ENCODE measurements around the gene KLK3.
"Not testable (repeated sequence)": the region's sequence is repeated elsewhere in the genome, so short reads cannot be mapped to it uniquely, and the experiment has no call there.

The KLK3 gene

DNA sequence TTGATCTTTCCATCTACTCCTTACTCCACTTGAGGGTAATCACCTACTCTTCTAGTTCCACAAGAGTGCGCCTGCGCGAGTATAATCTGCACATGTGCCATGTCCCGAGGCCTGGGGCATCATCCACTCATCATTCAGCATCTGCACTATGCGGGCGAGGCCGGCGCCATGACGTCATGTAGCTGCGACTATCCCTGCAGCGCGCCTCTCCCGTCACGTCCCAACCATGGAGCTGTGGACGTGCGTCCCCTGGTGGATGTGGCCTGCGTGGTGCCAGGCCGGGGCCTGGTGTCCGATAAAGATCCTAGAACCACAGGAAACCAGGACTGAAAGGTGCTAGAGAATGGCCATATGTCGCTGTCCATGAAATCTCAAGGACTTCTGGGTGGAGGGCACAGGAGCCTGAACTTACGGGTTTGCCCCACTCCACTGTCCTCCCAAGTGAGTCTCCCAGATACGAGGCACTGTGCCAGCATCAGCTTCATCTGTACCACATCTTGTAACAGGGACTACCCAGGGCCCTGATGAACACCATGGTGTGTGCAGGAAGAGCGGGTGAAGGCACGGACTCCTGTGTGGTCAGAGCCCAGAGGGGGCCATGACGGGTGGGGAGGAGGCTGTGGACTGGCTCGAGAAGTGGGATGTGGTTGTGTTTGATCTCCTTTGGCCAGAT is 15.8 kb downstream of the KLK3 start:
- no peak for DNase-seq

DNA sequence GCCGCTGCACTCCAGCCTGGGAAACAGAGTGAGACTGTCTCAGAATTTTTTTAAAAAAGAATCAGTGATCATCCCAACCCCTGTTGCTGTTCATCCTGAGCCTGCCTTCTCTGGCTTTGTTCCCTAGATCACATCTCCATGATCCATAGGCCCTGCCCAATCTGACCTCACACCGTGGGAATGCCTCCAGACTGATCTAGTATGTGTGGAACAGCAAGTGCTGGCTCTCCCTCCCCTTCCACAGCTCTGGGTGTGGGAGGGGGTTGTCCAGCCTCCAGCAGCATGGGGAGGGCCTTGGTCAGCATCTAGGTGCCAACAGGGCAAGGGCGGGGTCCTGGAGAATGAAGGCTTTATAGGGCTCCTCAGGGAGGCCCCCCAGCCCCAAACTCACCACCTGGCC is 18.3 kb downstream of the KLK3 start, which contains the start of gene KLK2:
Gene KLK2, plus strand, starts transcription at position 384 of the 400 bp plus-strand sequence. CDS start 35 bp downstream, outside the sequence.
- no peak for DNase-seq

DNA sequence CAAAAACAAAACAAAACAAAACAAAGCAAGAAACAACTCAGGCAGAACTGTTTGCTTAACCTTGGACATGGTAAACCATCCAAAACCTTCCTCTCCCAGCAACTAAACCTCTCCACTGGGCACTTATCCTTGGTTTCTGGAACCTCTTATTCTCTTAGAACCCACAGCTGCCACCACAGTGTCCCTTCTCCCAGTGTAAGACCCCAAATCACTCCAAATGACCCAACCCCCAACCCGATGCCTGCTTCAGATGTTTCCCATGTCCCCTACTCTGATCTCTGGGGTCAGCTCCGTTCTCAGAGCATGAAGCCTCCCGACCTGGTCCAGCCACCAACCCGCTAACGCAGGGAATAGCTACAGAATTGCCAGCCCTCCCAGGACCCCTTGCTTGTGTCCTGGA is 19.5 kb downstream of the KLK3 start:
- DNase-seq = no peak

DNA sequence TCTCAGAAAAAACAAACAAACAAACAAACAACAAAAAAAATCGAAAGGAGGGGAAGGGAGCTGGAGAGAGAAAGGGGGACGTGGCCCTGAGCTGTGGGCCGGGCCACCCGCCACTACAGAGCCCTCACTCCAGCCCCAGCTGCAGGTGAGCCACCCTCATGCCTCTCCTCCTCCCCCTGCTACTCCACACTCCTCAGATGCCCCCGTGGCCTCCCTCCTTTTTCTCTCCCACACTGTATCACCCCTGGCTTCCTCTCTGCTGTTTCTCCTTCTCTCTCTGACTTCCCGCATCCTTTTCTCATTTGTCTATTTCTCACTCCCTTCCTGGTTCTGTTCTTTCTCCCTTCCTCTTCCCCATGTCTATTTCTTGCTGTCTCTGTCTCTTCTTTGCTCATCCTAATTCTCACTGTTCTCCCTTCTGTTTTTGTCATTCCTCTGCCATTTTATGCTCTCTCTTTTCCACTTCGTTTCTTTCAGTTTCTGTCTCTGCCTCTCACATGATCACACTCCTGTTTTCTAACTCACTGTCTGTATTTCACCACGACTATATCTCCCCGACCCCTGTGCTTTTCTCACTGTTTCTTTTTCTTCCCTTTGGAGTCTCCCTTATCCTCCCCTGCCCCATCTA is 21.2 kb downstream of the KLK3 start:
- no peak for DNase-seq

DNA sequence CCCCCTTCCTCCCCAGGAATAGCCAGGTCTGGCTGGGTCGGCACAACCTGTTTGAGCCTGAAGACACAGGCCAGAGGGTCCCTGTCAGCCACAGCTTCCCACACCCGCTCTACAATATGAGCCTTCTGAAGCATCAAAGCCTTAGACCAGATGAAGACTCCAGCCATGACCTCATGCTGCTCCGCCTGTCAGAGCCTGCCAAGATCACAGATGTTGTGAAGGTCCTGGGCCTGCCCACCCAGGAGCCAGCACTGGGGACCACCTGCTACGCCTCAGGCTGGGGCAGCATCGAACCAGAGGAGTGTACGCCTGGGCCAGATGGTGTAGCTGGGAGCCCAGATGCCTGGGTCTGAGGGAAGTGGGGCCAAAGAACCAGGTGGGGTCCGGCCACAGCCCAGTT is 21.7 kb downstream of the KLK3 start:
- no peak for DNase-seq

DNA sequence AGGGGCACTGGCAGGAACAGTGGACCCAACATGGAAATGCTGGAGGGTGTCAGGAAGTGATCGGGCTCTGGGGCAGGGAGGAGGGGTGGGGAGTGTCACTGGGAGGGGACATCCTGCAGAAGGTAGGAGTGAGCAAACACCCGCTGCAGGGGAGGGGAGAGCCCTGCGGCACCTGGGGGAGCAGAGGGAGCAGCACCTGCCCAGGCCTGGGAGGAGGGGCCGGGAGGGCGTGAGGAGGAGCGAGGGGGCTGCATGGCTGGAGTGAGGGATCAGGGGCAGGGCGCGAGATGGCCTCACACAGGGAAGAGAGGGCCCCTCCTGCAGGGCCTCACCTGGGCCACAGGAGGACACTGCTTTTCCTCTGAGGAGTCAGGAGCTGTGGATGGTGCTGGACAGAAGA is 22.6 kb downstream of the KLK3 start:
- DNase-seq = no peak

DNA sequence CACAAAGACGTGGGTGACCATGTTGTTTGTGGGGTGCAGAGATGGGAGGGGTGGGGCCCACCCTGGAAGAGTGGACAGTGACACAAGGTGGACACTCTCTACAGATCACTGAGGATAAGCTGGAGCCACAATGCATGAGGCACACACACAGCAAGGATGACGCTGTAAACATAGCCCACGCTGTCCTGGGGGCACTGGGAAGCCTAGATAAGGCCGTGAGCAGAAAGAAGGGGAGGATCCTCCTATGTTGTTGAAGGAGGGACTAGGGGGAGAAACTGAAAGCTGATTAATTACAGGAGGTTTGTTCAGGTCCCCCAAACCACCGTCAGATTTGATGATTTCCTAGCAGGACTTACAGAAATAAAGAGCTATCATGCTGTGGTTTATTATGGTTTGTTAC is 24.1 kb downstream of the KLK3 start:
- no peak for DNase-seq

DNA sequence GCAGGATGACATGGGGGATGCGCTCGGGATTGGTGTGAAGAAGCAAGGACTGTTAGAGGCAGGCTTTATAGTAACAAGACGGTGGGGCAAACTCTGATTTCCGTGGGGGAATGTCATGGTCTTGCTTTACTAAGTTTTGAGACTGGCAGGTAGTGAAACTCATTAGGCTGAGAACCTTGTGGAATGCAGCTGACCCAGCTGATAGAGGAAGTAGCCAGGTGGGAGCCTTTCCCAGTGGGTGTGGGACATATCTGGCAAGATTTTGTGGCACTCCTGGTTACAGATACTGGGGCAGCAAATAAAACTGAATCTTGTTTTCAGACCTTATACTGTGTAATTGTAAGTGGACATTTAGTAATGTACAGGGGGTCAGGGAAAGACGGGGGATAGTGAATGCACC is 25.5 kb downstream of the KLK3 start:
- DNase-seq = no peak

DNA sequence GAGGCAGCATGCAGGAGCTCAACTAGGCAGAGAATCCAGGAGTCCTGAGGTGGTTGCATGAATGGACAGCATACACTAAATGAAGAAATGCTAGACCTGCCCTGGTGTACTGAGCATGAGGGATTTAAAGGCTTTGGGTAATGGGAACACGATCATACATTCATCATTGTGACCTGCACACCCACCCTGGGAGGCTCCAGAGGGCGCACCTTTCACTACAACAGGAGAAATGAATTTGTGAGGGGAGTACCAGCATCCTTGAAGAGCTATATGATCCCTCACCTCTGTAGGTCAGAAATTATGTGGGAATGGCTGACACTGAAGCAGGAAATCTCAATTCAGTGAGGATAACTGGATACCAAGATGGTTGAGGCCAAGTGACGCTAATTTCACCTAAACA is 27.5 kb downstream of the KLK3 start:
- no peak for DNase-seq

DNA sequence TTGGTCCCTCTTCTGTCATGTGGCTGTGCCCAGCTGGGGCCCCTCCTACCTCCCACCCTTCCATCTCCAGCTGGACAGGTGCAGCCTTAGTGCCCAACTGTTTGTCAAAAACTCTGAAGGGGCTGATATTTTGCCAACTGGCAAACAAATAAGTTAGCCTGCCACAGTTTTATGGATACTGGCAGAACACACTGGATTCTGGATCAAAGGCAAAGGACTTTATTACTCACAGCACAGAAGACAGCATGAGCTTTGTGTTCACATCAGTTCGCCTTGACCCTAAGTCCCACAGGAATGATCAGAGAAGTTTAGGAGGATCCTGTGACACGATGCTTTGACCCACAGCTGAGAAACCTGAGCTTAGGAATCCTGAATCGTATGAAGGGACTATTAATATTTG is 34.9 kb downstream of the KLK3 start:
- DNase-seq = no peak

DNA sequence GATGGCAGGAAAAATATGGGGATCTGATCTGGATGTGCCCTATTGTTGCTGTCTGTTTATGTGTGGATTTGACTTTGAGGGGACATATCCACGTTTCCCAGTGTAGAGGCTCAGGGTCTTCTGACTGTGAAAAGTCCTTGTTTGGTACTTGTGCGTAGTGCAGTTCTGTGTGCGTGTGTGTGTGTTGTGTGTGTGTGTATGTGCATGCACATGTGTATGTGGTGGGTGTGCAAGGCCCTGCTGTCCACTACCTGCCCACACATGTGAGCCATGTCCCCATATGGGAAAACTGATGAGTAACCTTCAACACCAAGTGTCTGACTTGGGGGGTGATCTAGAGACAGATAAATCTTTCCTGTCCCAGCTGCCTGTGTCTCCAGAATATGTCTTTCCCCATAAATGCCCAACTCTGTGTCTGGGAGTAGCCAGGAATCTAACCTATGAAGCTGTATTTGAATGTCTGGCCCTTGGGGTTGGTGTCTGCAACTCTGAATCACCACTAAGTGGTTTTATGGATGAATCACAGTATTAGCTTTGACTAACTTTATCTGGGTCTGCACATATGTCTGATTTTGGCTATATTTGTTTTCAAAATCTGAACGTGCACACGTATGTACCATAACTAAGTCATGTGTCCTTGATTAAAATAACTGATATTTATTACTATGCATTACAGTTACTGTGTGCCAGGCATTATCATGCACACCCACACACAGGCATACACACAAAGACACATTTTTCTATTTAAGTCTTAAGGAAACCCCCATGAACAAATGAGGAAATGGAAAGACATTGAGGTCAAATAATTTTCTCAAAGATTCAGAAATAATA is 35.9 kb downstream of the KLK3 start:
- no peak for DNase-seq

DNA sequence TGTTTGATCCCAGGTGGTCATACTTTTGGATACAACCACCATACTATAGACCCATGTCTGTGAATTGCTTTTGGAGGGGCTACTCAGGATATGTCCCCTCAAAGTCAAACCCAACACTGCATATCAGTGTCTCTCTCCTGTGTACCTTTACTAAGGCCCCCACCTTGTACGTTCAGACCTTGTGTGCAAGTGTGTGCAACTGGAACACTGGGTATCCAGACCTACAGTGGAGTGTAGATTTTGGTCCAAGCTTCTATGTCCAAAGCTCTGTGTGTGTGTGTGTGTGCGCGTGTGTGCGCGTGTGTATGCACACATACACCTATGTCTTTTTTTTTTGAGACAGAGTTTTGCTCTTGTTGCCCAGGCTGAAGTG is 36.5 kb downstream of the KLK3 start:
- no peak for DNase-seq

DNA sequence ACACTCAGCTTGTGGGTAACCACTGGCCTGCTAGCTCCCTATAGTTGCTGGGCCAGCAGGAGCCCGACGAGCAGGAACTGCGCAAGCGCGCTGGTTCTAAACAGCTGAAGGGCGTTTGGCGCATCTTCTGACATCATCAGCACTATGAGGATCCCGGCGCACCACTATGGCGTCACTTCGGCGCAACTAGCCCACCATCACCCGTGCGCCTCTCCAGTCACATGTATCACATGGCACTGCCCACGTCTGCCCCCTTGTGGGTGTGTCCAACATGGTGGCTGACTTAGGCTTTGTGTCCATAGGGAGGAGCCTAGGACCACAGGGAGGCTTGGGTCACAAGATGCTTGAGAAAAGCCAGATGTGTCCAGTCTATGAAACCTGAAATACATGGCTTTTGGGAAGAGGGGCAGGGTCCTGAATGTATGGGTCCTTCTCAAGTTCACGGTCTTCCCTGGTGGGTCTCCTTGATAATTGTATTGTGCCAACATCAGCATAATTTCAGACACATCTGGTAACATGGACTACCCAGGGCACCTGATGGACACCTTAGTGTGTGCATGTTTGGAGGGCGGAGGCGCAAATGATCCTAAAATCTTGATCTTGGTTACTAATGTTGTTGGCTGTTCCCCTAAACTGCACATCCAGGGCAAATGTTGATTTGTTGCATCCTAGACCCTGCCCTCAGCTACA is 38.5 kb downstream of the KLK3 start:
- no peak for DNase-seq

DNA sequence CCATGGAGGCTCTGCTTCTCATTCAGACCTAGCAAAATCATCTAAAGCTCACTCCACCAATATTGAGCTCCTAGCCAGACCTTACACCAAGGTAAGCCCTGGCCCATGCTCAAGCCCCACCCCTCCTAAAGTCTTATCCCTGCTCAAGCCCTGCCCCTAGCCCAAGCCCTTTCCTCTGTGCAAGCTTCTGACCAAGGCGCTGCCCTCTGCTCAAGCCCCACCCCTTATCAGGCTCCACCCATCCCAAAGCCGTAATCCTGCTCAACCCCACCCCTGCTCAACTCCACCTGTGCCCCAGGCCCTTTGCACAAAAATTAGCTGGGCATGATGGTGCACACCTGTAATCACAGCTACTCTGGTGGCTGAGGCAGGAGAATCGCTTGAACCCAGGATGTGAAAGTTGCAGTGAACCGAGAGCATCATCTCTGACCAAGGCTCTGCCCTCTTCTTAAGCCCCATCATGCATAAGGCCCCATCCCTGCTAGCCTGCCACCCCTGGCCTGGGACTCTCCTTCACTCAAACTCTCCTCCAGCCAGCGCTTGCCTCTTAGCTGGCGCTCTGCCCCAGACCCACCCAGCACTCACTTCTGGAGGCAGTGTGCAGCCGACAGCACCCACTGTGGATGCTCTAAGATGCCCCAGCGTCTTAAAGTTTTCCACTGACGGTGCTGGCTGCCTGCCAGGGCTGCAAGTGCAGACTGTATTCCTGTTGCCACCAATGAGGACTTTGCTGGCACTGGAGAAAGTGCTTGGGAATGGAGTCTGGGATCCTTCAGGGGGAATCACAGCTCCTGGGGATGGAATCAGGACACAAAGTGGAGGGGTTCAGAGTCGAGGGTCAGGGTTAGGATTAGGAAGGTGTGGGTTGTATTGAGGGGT is 40.0 kb downstream of the KLK3 start:
- no peak for DNase-seq

DNA sequence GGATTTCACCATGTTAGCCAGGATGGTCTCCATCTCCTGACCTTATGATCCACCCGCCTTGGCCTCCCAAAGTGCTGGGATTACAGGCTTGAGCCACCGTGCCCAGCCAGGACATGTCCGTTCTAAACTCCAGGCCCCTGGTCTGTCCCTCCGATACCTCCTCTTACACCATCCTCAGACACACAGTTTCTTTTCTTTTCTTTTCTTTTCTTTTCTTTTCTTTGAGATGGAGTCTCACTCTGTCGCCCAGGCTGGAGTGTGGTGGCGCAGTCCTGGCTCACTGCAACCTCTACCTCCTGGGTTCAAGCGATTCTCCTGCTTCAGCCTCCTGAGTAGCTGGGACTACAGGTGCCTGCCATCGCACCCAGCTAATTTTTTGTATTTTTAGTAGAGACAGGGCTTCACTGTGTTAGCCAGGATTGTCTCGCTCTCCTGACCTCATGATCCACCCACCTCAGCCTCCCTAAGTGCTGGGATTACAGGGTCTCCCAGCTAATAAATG is 41.4 kb downstream of the KLK3 start:
- not testable (repeated sequence) for DNase-seq

DNA sequence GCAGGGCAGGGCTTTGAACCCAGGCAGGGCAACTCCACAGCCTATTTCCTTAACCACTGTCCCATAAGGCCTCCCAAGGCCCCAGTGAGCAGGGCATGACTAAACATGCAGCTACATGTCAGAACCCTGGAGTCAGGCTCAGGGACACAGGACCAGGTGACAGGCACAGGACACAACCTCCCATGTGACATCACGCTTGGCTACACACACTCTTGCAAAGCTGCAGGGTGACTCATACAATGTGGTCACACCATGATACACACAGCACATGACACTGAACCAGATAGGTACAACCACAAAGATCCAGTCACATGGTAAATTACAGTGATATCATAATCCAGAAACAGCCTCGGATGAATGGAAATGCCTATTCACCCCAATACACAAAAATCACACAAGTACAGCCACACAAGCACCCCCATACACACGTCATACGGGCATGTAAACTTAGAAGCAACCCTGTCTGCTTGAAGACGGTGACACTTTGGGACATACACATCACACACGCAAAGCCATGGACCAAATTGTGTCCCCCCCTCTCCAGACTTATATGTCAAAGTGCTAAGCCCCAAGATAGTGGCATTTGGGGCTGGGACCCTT is 42.0 kb downstream of the KLK3 start:
- peak; percentile 28 for DNase-seq

DNA sequence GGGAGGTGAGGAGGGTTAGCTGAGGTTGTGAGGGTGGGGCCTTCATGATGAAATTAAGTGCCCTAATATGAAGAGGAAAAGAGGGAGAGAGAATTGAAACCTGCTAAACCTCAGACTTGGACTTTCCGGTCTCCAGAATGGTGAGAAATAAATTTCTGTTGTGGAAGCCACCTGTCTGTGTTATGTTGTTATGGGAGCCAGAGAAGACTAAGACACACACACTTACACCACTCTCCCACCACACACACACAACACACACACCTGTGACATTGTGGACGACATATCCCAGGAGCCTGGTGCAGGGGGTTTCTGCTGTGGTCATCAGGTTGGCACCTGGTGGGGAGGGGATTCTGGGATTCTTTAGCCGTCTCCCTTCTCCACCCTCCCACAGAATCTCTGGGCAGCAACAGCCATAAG is 42.5 kb downstream of the KLK3 start:
- no peak for DNase-seq

DNA sequence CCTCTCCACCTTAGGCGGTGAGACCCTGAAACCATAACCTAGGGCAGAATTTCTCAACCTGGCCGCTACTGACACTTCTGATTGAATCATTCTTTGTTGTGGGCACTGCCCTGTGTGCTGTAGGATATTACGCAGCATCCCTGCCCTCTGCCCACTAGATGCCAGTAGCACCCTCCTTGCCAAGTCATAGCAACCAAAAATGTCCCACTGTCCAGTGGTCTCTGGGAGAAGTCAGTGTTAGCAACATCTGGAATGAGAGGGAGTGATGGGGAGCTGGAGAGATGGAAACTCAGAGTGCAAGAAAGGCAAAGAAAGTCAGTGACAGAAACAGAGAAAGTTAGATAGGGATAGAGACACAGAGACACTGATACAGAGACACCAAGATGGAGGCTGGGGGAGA is 42.9 kb downstream of the KLK3 start:
- DNase-seq = no peak

DNA sequence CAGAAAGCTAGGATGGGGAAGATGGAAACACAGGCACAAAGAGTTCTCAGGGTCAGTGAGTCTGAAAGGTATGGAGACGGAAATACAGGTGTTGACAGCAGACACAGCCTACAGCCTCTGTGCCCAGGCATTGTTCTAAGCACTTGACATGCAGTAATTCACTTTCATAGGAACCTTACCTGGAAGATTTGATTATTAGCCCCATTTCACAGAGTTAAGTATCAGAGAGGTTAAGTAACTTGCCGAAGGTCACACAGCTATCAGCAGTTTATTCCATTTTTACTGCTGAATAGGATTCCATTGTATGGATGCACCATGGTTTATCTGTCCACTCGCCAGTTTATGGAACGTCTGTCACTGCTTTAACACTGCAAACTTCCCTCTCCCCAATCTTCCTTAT is 43.3 kb downstream of the KLK3 start:
- no peak for DNase-seq

DNA sequence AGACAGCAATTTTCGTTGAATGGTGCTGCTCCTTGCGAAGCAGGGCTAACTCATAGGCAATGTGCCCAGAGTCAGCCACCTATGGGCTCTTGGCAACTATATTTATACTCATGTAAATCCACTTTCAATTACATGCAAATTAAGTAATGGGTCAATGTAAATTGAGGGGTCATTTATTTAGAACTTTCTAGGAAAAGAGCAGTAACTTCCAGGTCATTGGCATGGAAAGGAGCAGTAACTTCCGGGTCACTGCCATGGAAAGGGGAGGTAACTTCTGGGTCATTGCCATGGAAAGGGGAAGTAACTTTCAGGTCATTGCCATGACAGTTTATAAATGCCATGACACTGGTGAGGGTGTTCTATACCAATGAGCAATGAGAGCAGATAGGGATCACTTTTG is 44.9 kb downstream of the KLK3 start:
- no peak for DNase-seq

DNA sequence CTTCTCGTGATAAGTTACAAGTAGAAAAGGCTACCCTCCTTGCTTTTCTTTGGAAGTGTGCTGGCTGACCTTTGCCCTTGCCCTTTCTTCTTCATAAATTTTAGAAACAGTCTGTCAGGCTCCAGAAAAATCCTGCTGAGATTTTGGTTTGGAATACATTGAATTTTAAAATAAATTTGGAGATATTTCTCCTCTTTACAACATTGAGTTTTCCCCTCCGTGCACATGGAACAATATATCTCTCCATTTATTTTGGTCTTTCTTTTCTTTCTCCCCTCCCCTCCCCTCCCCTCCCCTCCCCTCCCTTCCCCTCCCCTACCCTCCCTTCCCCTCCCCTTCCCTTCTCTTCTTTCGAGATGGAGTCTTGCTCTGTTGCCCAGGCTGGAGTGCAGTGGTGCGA is 47.9 kb downstream of the KLK3 start:
- DNase-seq = no peak

DNA sequence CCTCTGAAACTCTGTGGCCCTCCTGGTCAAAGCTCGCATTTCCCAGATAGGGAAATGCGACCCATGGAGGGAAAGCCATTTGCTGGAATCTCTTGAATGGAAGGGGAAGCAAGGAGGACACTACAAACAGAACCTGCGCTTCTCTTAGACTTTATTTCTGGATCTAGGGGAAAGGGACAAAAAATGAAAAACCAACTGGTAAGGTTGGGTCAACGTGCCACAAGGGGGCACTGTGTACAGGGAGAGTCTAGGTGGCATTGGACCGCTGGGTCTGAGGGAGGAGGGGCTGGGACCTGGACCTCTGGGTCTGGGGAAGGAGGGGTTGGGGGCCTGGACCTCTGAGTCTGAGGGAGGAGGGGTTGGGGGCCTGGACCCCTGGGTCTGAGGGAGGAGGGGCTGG is 51.5 kb downstream of the KLK3 start:
- DNase-seq = no peak
